ENCODE results near the gene GMDS. TPM values are rescaled to one million over a fixed set of nuclear protein-coding genes. Genes with fewer than 3 reads are reported as not detected.

The GMDS gene
- polyA plus RNA-seq, 1 donor (not counting 4 experiments of a cell fraction or from before 2014, with no cell fraction given), result 22.1 TPM

DNA sequence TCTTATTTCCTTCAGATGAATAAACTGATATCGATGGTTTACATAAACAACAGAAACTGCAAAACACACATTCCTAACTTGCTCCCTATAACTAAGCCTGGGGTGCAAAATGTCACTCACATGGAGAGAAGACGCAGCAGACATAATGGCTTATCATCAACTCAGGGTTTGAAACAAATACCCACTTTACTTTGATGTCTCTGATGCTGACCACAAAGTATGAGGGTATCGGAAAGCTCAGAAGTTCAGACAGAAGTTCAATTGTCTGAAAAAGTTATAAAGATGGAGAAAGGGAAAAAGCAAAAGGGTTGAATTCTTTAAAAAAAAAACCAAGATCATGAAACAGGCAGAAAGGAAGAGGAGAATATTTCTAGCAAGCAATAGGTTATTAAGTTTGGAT is 533.0 kb downstream of the GMDS start:
- no peaks in the 10 kb centered on the region for H3K4me1 ChIP-seq (ENCODE audit: control insufficient read depth, extremely low read depth, insufficient read depth, low read length)
- H3K4me3 ChIP-seq (ENCODE audit: control insufficient read depth in 2 of 3, extremely low read depth in 1 of 3, insufficient read depth in 2 of 3, low read depth in 1 of 3, low read length in 3 of 3), result no peak overlapping the region
- no peak overlapping the region for H3K27ac ChIP-seq (ENCODE audit: control insufficient read depth, insufficient read depth, low read length)
- H3K9ac ChIP-seq (ENCODE audit: control insufficient read depth, extremely low read depth, insufficient read depth, low read length), result no peak overlapping the region
- no peaks in the 10 kb centered on the region for H4K20me1 ChIP-seq (ENCODE audit: control insufficient read depth, extremely low read depth, insufficient read depth, low read length)
- no peaks in the 10 kb centered on the region for H3K9me1 ChIP-seq (ENCODE audit: control insufficient read depth, extremely low read depth, insufficient read depth, low read length)
- dilution Hi-C loops (cut with MboI; ENCODE audit: extremely low pct_ligation_motif_present, low sequenced_read_pairs), result no loop called here
- TF ChIP-seq EZH2 (IDR thresholded peaks at IDR 0.05; ENCODE audit: low read length), result no peak
- TF ChIP-seq, protein P1, sequence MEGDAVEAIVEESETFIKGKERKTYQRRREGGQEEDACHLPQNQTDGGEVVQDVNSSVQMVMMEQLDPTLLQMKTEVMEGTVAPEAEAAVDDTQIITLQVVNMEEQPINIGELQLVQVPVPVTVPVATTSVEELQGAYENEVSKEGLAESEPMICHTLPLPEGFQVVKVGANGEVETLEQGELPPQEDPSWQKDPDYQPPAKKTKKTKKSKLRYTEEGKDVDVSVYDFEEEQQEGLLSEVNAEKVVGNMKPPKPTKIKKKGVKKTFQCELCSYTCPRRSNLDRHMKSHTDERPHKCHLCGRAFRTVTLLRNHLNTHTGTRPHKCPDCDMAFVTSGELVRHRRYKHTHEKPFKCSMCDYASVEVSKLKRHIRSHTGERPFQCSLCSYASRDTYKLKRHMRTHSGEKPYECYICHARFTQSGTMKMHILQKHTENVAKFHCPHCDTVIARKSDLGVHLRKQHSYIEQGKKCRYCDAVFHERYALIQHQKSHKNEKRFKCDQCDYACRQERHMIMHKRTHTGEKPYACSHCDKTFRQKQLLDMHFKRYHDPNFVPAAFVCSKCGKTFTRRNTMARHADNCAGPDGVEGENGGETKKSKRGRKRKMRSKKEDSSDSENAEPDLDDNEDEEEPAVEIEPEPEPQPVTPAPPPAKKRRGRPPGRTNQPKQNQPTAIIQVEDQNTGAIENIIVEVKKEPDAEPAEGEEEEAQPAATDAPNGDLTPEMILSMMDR (optimal IDR thresholded peaks at IDR 0.05 in 1 of 3, IDR thresholded peaks at IDR 0.05 in 1 of 3, conservative IDR thresholded peaks at IDR 0.05 in 1 of 3; ENCODE audit: extremely low read depth in 1 of 3, insufficient read depth in 2 of 3, low read length in 3 of 3), result no peak
- no peaks in the 10 kb centered on the region for H3K9me3 ChIP-seq (ENCODE audit: control insufficient read depth, low read depth, low read length)
- H3K36me3 ChIP-seq (ENCODE audit: control insufficient read depth in 2 of 2, extremely low read depth in 1 of 2, insufficient read depth in 2 of 2, low read length in 2 of 2), result no peaks in the 10 kb centered on the region
- H2AFZ ChIP-seq (ENCODE audit: control insufficient read depth, low read length), result no peak overlapping the region
- no peak overlapping the region for H3K4me2 ChIP-seq (ENCODE audit: control insufficient read depth, extremely low read depth, insufficient read depth, low read depth, low read length)
- no peaks in the 10 kb centered on the region for H3K27me3 ChIP-seq (ENCODE audit: control insufficient read depth, extremely low read depth, insufficient read depth, low read length)
- H3K79me2 ChIP-seq (ENCODE audit: control insufficient read depth, insufficient read depth, low read length), result no peaks in the 10 kb centered on the region
- no peak for FAIRE-seq
- DNase-seq (ENCODE audit: low read depth, low spot score), result no peak

DNA sequence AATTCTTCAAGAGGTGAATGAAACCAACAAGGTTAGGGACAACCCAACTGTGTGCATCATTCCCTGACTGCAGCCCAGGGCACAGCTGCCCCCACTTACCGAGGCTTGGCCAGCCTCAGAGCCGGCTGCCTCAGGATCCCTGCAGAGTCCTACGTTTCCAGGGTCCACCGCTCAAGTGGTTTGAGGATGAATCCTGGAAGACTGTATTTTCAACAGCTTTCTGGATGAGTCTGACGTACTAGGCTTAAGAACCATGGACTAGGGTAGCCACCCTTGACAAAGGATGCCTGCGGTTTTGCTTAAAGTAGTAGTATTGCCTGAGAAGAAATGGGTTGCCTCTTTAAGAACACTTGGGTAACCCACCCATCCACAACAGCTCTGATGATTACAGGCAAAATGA is 534.3 kb downstream of the GMDS start:
- H3K36me3 ChIP-seq (ENCODE audit: control insufficient read depth in 2 of 2, extremely low read depth in 1 of 2, insufficient read depth in 2 of 2, low read length in 2 of 2), result no peaks in the 10 kb centered on the region
- H3K27ac ChIP-seq (ENCODE audit: control insufficient read depth, insufficient read depth, low read length), result no peak overlapping the region
- H3K79me2 ChIP-seq (ENCODE audit: control insufficient read depth, insufficient read depth, low read length), result no peaks in the 10 kb centered on the region
- dilution Hi-C loops (cut with MboI; ENCODE audit: extremely low pct_ligation_motif_present, low sequenced_read_pairs), result no loop called here
- TF ChIP-seq, protein P1 (optimal IDR thresholded peaks at IDR 0.05 in 1 of 3, IDR thresholded peaks at IDR 0.05 in 1 of 3, conservative IDR thresholded peaks at IDR 0.05 in 1 of 3; ENCODE audit: extremely low read depth in 1 of 3, insufficient read depth in 2 of 3, low read length in 3 of 3), result no peak
- TF ChIP-seq EZH2 (IDR thresholded peaks at IDR 0.05; ENCODE audit: low read length), result no peak
- H4K20me1 ChIP-seq (ENCODE audit: control insufficient read depth, extremely low read depth, insufficient read depth, low read length), result no peaks in the 10 kb centered on the region
- no peak overlapping the region for H2AFZ ChIP-seq (ENCODE audit: control insufficient read depth, low read length)
- DNase-seq (ENCODE audit: low read depth, low spot score) (no peak), FAIRE-seq (no peak)
- no peaks in the 10 kb centered on the region for H3K9me1 ChIP-seq (ENCODE audit: control insufficient read depth, extremely low read depth, insufficient read depth, low read length)
- H3K4me1 ChIP-seq (ENCODE audit: control insufficient read depth, extremely low read depth, insufficient read depth, low read length), result no peaks in the 10 kb centered on the region
- no peak overlapping the region for H3K4me2 ChIP-seq (ENCODE audit: control insufficient read depth, extremely low read depth, insufficient read depth, low read depth, low read length)
- no peak overlapping the region for H3K9ac ChIP-seq (ENCODE audit: control insufficient read depth, extremely low read depth, insufficient read depth, low read length)
- H3K27me3 ChIP-seq (ENCODE audit: control insufficient read depth, extremely low read depth, insufficient read depth, low read length), result no peaks in the 10 kb centered on the region
- H3K9me3 ChIP-seq (ENCODE audit: control insufficient read depth, low read depth, low read length), result no peaks in the 10 kb centered on the region
- no peak overlapping the region for H3K4me3 ChIP-seq (ENCODE audit: control insufficient read depth in 2 of 3, extremely low read depth in 1 of 3, insufficient read depth in 2 of 3, low read depth in 1 of 3, low read length in 3 of 3)

Measured in keratinocyte (primary cell).